Panc1 (cell line): ENCODE data around the gene NT5DC1. TPM values are rescaled to one million over a fixed set of nuclear protein-coding genes. Genes with fewer than 3 reads are reported as not detected.

Experiments used
- ATAC-seq: fragments of 200-7000 bp; cut with Tn5 transposase; 2 replicates; pipeline ENCODE4 v1.9.1; 2020; ENCODE audit warnings: mild to moderate bottlenecking, moderate library complexity
- BruUV-seq: library from RNA; stranded (reverse); fragments of 400-500 nt; replicated peaks from 2 replicates; lab custom pipeline; 2021; lab: Mats Ljungman, UMichigan
- CTCF ChIA-PET: fragments of 300-600 bp; sonication (Branson Sonifier 250); formaldehyde crosslinking; loops from one replicate; lab custom pipeline; 2022; ENCODE audit warnings: antibody characterized with exemption; lab: Charles Lee
- POLR2A ChIA-PET: fragments of 300-600 bp; sonication (Branson Sonifier 250); formaldehyde crosslinking; loops from one replicate; lab custom pipeline; 2022; ENCODE audit warnings: antibody characterized with exemption; lab: Charles Lee
- DNase-seq: peaks from one replicate; pipeline ENCODE4 v3.0.0-alpha.2; 2010; ENCODE audit warnings: low read depth, low spot score
- H3K27ac ChIP-seq: 2 replicates; pipeline ENCODE4 v1.5.1; 2011; ENCODE audit warnings: mild to moderate bottlenecking, low read length, inconsistent platforms
- H3K27me3 ChIP-seq: fragments of 200-500 bp; sonication (Bioruptor generic); 2 replicates; pipeline ENCODE4 v1.6.0; 2014; ENCODE audit warnings: low read length, inconsistent platforms; ENCODE audit not compliant: control insufficient read depth, insufficient read depth
- H3K36me3 ChIP-seq: fragments of 200-500 bp; sonication (Bioruptor generic); 2 replicates; pipeline ENCODE4 v1.5.1; 2014; ENCODE audit warnings: inconsistent platforms, mild to moderate bottlenecking, low read length, moderate library complexity; ENCODE audit not compliant: control insufficient read depth, insufficient read depth
- H3K4me1 ChIP-seq: 2 replicates; pipeline ENCODE4 v1.5.1; 2011; ENCODE audit warnings: inconsistent platforms, mild to moderate bottlenecking, low read length, moderate library complexity; ENCODE audit not compliant: control insufficient read depth, insufficient read depth
- H3K4me3 ChIP-seq, 2 experiments: 2 replicates each; pipeline ENCODE4 v1.5.1; 2011 to 2012; ENCODE audit warnings: low read depth in 2 of 2, low read length in 2 of 2, mild to moderate bottlenecking in 2 of 2, inconsistent platforms in 1 of 2, moderate library complexity in 1 of 2
- H3K9me3 ChIP-seq: fragments of 200-500 bp; sonication (Bioruptor generic); 2 replicates; pipeline ENCODE4 v1.5.1; 2014; ENCODE audit warnings: low read depth, mild to moderate bottlenecking, inconsistent platforms, low read length, moderate library complexity; ENCODE audit not compliant: control insufficient read depth, insufficient read depth
- CTCF ChIP-seq: fragments of 450-650 bp; IDR thresholded peaks from 2 replicates; pipeline ENCODE4 v1.5.1; 2017; ENCODE audit warnings: mild to moderate bottlenecking
- POLR2AphosphoS5 ChIP-seq: IDR thresholded peaks from 2 replicates; pipeline ENCODE4 v1.6.1; 2012; ENCODE audit warnings: mild to moderate bottlenecking, low read depth, low read length, moderate library complexity
- SIN3A ChIP-seq: IDR thresholded peaks from 2 replicates; pipeline ENCODE4 v1.6.1; 2012; ENCODE audit warnings: low read depth, mild to moderate bottlenecking, low read length, moderate library complexity, borderline replicate concordance; ENCODE audit not compliant: insufficient read depth
- TCF7L2 ChIP-seq: IDR thresholded peaks from 2 replicates; pipeline ENCODE4 v1.6.1; 2011; ENCODE audit warnings: mild to moderate bottlenecking, low read depth, low read length, inconsistent platforms
- in situ Hi-C: cut with HindIII; loops from 2 replicates; pipeline ENCODE4 v1.10.0; 2016; ENCODE audit warnings: low sequenced_read_pairs, low pct_unique_long_range_greater_than_20kb
- intact Hi-C: fragments of 100-400 bp; cut with micrococcal nuclease; formaldehyde crosslinking; loops from one replicate; pipeline ENCODE4 v1.10.0; 2022; ENCODE audit not compliant: unreplicated experiment
- total RNA-seq: library from RNA; stranded (reverse); gene quantifications from one replicate; pipeline ENCODE4 v1.2.1, GENCODE V29; 2021; ENCODE audit not compliant: unreplicated experiment
- TF ChIP-seq, protein P1 (sequence below), 2 experiments: IDR thresholded peaks; 2 replicates each; pipeline ENCODE4 v1.6.1; 2011 to 2012; ENCODE audit warnings: low read depth in 2 of 2, control low read depth in 1 of 2, low read length in 1 of 2, mild to moderate bottlenecking in 1 of 2, moderate library complexity in 1 of 2; ENCODE audit not compliant: insufficient read depth in 1 of 2

NT5DC1 gene
- total RNA-seq, 1 experiment from 2014 or later, result 79.1 TPM

DNA sequence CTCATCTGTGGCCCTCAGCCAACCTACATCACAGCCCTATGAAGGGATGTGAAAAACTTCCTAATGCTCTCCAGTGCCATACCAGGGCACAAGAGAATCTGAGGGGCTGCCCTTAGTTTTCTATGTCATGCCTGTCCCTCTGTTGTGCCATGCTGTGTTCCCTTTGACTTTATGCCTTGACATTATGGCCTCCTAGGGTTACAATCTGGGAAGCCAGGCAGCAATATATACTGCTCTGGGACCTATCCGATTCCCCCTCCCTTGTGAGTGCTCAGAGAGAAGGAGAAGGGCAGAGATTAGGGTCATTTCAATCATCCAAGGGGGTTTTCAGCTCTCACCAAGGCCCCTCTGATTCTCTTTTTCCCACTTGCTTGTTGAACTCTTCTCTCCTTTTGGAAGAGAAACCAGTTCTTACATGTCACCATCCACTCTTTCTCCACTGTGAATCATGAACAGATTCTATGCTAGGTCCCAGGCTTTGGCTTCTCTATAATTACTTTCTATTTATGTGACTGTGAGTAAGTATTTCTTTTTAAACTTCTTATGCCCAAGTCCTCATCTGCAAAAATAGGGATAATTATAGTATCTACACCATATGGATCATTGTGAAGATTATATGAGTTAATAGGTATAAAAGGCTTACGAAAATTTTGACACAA, 25.8 kb upstream of the NT5DC1 start:
- no TSS peak for BruUV-seq
- no peaks in the 10 kb centered on the region for H3K9me3 ChIP-seq
- POLR2A ChIA-PET, result no interaction called here

GRCh38 chr6:116078522-116078921, 22.1 kb upstream of the NT5DC1 start:
- intact Hi-C loops (no loop called here), in situ Hi-C loops (no loop called here)
- no peaks in the 10 kb centered on the region for H3K27me3 ChIP-seq
- no peak overlapping the region for H3K4me3 ChIP-seq
- H3K9me3 ChIP-seq, result no peaks in the 10 kb centered on the region
- ATAC-seq, result no peak
- ChIA-PET POLR2A (no interaction called here), CTCF (interaction anchor here (1.0 kb wide), 1 partner anchor 67 kb away, joined by 4 read pairs; no protein-coding TSS in a partner anchor)
- H3K36me3 ChIP-seq, result no peaks in the 10 kb centered on the region
- no TSS peak for BruUV-seq
- DNase-seq, result no peak
- TF ChIP-seq, protein P1, sequence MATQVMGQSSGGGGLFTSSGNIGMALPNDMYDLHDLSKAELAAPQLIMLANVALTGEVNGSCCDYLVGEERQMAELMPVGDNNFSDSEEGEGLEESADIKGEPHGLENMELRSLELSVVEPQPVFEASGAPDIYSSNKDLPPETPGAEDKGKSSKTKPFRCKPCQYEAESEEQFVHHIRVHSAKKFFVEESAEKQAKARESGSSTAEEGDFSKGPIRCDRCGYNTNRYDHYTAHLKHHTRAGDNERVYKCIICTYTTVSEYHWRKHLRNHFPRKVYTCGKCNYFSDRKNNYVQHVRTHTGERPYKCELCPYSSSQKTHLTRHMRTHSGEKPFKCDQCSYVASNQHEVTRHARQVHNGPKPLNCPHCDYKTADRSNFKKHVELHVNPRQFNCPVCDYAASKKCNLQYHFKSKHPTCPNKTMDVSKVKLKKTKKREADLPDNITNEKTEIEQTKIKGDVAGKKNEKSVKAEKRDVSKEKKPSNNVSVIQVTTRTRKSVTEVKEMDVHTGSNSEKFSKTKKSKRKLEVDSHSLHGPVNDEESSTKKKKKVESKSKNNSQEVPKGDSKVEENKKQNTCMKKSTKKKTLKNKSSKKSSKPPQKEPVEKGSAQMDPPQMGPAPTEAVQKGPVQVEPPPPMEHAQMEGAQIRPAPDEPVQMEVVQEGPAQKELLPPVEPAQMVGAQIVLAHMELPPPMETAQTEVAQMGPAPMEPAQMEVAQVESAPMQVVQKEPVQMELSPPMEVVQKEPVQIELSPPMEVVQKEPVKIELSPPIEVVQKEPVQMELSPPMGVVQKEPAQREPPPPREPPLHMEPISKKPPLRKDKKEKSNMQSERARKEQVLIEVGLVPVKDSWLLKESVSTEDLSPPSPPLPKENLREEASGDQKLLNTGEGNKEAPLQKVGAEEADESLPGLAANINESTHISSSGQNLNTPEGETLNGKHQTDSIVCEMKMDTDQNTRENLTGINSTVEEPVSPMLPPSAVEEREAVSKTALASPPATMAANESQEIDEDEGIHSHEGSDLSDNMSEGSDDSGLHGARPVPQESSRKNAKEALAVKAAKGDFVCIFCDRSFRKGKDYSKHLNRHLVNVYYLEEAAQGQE (IDR thresholded peaks at IDR 0.05; ENCODE audit: insufficient read depth in 1 of 2, low read depth in 2 of 2, low read length in 1 of 2), result no peak
- TF ChIP-seq POLR2AphosphoS5, result no peak
- TF ChIP-seq SIN3A, result no peak
- no peak for TF ChIP-seq CTCF
- TF ChIP-seq TCF7L2, result no peak
- no peak overlapping the region for H3K27ac ChIP-seq
- H3K4me1 ChIP-seq, result peaks cover 8% of the 10 kb centered on the region; the same call in 1 of the 2 replicates

More for the DNA sequence above, 25.8 kb upstream of the NT5DC1 start:
- DNase-seq (no peak), ATAC-seq (no peak; the same call in none of the 2 replicates)
- no peaks in the 10 kb centered on the region for H3K36me3 ChIP-seq
- no peak for TF ChIP-seq TCF7L2
- TF ChIP-seq CTCF, result no peak
- no peak for TF ChIP-seq POLR2AphosphoS5
- no peak for TF ChIP-seq SIN3A
- TF ChIP-seq, protein P1 (IDR thresholded peaks at IDR 0.05; ENCODE audit: insufficient read depth in 1 of 2, low read depth in 2 of 2, low read length in 1 of 2), result no peak
- H3K27ac ChIP-seq, result no peak overlapping the region
- peaks cover 8% of the 10 kb centered on the region; the same call in 1 of the 2 replicates for H3K4me1 ChIP-seq
- in situ Hi-C loops, result no loop called here
- CTCF ChIA-PET, result no interaction called here
- H3K4me3 ChIP-seq, result no peak overlapping the region
- intact Hi-C loops, result no loop called here
- no peaks in the 10 kb centered on the region for H3K27me3 ChIP-seq
